GM12878 (cell line): Measurements from ENCODE around the gene WDR72. TPM values are rescaled to one million over a fixed set of nuclear protein-coding genes. Genes with fewer than 3 reads are reported as not detected.

Experiments used
- ATAC-seq: fragments of 200-7000 bp; cut with Tn5 transposase; 3 replicates; pipeline ENCODE4 v1.9.1; 2020; ENCODE audit warnings: mild to moderate bottlenecking, moderate library complexity
- BruUV-seq: library from RNA; stranded (reverse); fragments of 400-500 nt; replicated peaks from 2 replicates; lab custom pipeline; 2021; lab: Mats Ljungman, UMichigan
- CTCF ChIA-PET: fragments of 300-600 bp; sonication (Branson Sonifier 250); formaldehyde crosslinking; extraction: SDS; loops from one replicate; lab custom pipeline; 2021; ENCODE audit warnings: inconsistent platforms; lab: Yijun Ruan, JAX
- POLR2A ChIA-PET: fragments of 350-600 bp; formaldehyde crosslinking; extraction: SDS; loops from one replicate; lab custom pipeline; 2021; ENCODE audit warnings: inconsistent platforms; lab: Charles Lee
- RAD21 ChIA-PET: fragments of 300-600 bp; sonication (Branson Sonifier 250); formaldehyde crosslinking; loops from one replicate; lab custom pipeline; 2023; ENCODE audit warnings: antibody characterized with exemption; ENCODE audit not compliant: unreplicated experiment; lab: Charles Lee
- SMC1A ChIA-PET: fragments of 300-600 bp; sonication (Branson Sonifier 250); formaldehyde crosslinking; loops from one replicate; lab custom pipeline; 2023; ENCODE audit not compliant: unreplicated experiment, uncharacterized antibody; lab: Charles Lee
- DNase-seq: peaks from one replicate; pipeline ENCODE4 v3.0.0-alpha.2; 2011; ENCODE audit warnings: low read depth, low spot score
- FAIRE-seq: peaks from 3 replicates; lab custom pipeline; 2011; peaks lifted over from hg19 to GRCh38; lab: Jason Lieb, UNC
- H2AFZ ChIP-seq: 2 replicates; pipeline ENCODE4 v1.6.0; 2011; ENCODE audit warnings: low read depth, low read length, control low read depth; ENCODE audit not compliant: control insufficient read depth
- H3K27ac ChIP-seq: 2 replicates; pipeline ENCODE4 v1.5.1; 2011; ENCODE audit warnings: control low read depth; ENCODE audit not compliant: control insufficient read depth, insufficient read depth
- H3K27me3 ChIP-seq, 2 experiments: replicated peaks in 1 of 2; 2 replicates each; pipeline versions ENCODE4 v1.6.0 to v1.6.1; 2011; ENCODE audit warnings: low read length in 1 of 2; ENCODE audit not compliant: control insufficient read depth in 2 of 2, insufficient read depth in 2 of 2
- H3K36me3 ChIP-seq, 2 experiments: 2 replicates each; pipeline ENCODE4 v1.5.1; 2011; ENCODE audit warnings: low read length in 1 of 2; ENCODE audit not compliant: control insufficient read depth in 2 of 2, insufficient read depth in 2 of 2
- H3K4me1 ChIP-seq: 2 replicates; pipeline ENCODE4 v1.6.1; 2011; ENCODE audit warnings: mild to moderate bottlenecking, low read length, moderate library complexity, mixed read lengths; ENCODE audit not compliant: control insufficient read depth, insufficient read depth
- H3K4me2 ChIP-seq: 2 replicates; pipeline ENCODE4 v1.6.0; 2011; ENCODE audit warnings: control low read depth; ENCODE audit not compliant: control insufficient read depth, insufficient read depth
- H3K4me3 ChIP-seq: fragments of 200-600 bp; sonication (generic); 2 replicates; pipeline ENCODE4 v1.5.1; 2016
- H3K79me2 ChIP-seq: 2 replicates; pipeline ENCODE4 v1.6.0; 2011; ENCODE audit warnings: low read length; ENCODE audit not compliant: control insufficient read depth, insufficient read depth
- H3K9ac ChIP-seq: 2 replicates; pipeline ENCODE4 v1.8.0; 2011; ENCODE audit warnings: low read length, control low read depth, mixed read lengths; ENCODE audit not compliant: control insufficient read depth, insufficient read depth
- H3K9me3 ChIP-seq: replicated peaks from 3 replicates; pipeline ENCODE4 v1.5.1; 2011; ENCODE audit warnings: mild to moderate bottlenecking, low read length; ENCODE audit not compliant: control insufficient read depth, insufficient read depth
- H4K20me1 ChIP-seq: 2 replicates; pipeline ENCODE4 v1.6.0; 2011; ENCODE audit not compliant: control insufficient read depth, insufficient read depth
- CBX3 ChIP-seq: fragments of 200-600 bp; sonication (generic); IDR thresholded peaks from 2 replicates; pipeline ENCODE4 v1.6.1; 2016; ENCODE audit warnings: low read depth, borderline replicate concordance
- E4F1 ChIP-seq: fragments of 450-650 bp; IDR thresholded peaks from 2 replicates; pipeline ENCODE4 v1.6.1; 2018; ENCODE audit warnings: borderline replicate concordance, mild to moderate bottlenecking; ENCODE audit not compliant: partially characterized antibody
- EED ChIP-seq: sonication (generic); IDR thresholded peaks from 2 replicates; pipeline ENCODE4 v1.6.1; 2016; ENCODE audit warnings: antibody characterized with exemption, low read depth
- FOS ChIP-seq: IDR thresholded peaks from 3 replicates; pipeline ENCODE4 v1.6.1; 2011; ENCODE audit warnings: borderline replicate concordance; ENCODE audit not compliant: insufficient read length; ENCODE audit errors: extremely low read depth
- HDAC2 ChIP-seq: fragments of 200-600 bp; sonication (generic); IDR thresholded peaks from 2 replicates; pipeline ENCODE4 v1.6.1; 2017
- MTA3 ChIP-seq: IDR thresholded peaks from 2 replicates; pipeline ENCODE4 v1.6.1; 2012; ENCODE audit warnings: low read length, inconsistent platforms, borderline replicate concordance
- NR2F1 ChIP-seq: fragments of 450-650 bp; conservative IDR thresholded peaks from 2 replicates; pipeline ENCODE4 v1.6.1; 2017; ENCODE audit warnings: mild to moderate bottlenecking
- SMAD5 ChIP-seq: IDR thresholded peaks from 2 replicates; pipeline ENCODE4 v1.6.1; 2016; ENCODE audit warnings: antibody characterized with exemption, low read depth
- SPI1 ChIP-seq: IDR thresholded peaks from 2 replicates; pipeline ENCODE4 v1.6.1; 2011; ENCODE audit warnings: low read depth, mild to moderate bottlenecking, low read length, moderate library complexity, borderline replicate concordance; ENCODE audit not compliant: insufficient read depth
- STAT3 ChIP-seq: IDR thresholded peaks from 2 replicates; pipeline ENCODE4 v1.6.1; 2011; ENCODE audit warnings: low read depth, low read length, improper control_type of control experiment
- TCF3 ChIP-seq: IDR thresholded peaks from 2 replicates; pipeline ENCODE4 v1.6.1; 2012; ENCODE audit warnings: low read depth, mild to moderate bottlenecking, low read length, borderline replicate concordance; ENCODE audit not compliant: insufficient read depth
- TCF7 ChIP-seq: IDR thresholded peaks from 2 replicates; pipeline ENCODE4 v1.6.1; 2014; ENCODE audit warnings: antibody characterized with exemption, borderline replicate concordance
- WRNIP1 ChIP-seq: IDR thresholded peaks from 2 replicates; pipeline ENCODE4 v1.6.1; 2011; ENCODE audit warnings: low read depth, low read length, improper control_type of control experiment, borderline replicate concordance
- YY1 ChIP-seq: IDR thresholded peaks from 2 replicates; pipeline ENCODE4 v1.6.1; 2011; ENCODE audit warnings: low read depth, mild to moderate bottlenecking, low read length
- ZNF384 ChIP-seq: IDR thresholded peaks from 2 replicates; pipeline ENCODE4 v1.6.1; 2012; ENCODE audit warnings: low read depth, mild to moderate bottlenecking, low read length, improper control_type of control experiment, borderline replicate concordance
- ZNF592 ChIP-seq: fragments of 450-650 bp; IDR thresholded peaks from 2 replicates; pipeline ENCODE4 v1.6.1; 2017; ENCODE audit warnings: mild to moderate bottlenecking, moderate library complexity
- in situ Hi-C: fragments of 300-500 bp; cut with MboI; formaldehyde crosslinking; loops from 9 replicates; pipeline ENCODE4 v1.14.3; 2018; ENCODE audit warnings: mixed read lengths
- intact Hi-C: fragments of 100-400 bp; cut with micrococcal nuclease; formaldehyde crosslinking; loops from one replicate; pipeline ENCODE4 v1.14.2; 2022; ENCODE audit not compliant: unreplicated experiment
- polyA plus RNA-seq, 11 experiments: library from polyadenylated mRNA; depleted of rRNA in 4 of 11; unstranded in 6 of 11; stranded (reverse) in 5 of 11; fragments of >200 nt; fragmentation: Nextera tagmentation in 4 of 11; fragmentation: Illumina TruSeq in 1 of 11; extraction: Ambion mirVana in 4 of 11; extraction: Trizol in 1 of 11; gene quantifications; 1 replicate in 1 of 11; 2 replicates in 10 of 11; pipeline versions ENCODE4 v1.2.1 to v1.2.3, GENCODE V29; 2011 to 2016; ENCODE audit warnings: inconsistent platforms in 2 of 11, missing spikeins in 2 of 11, low read depth in 1 of 11
- total RNA-seq, 4 experiments: library from RNA; depleted of rRNA in 3 of 4; stranded (reverse); fragments of >200 nt in 3 of 4; fragmentation: Illumina TruSeq in 1 of 4; extraction: Trizol in 1 of 4; gene quantifications; 2 replicates each; pipeline versions ENCODE4 v1.2.1 to v1.2.3, GENCODE V29; 2013 to 2021
- TF ChIP-seq, protein P1 (sequence below): fragments of 450-650 bp; IDR thresholded peaks from 2 replicates; pipeline ENCODE4 v1.6.1; 2017; ENCODE audit warnings: mild to moderate bottlenecking, low read depth, inconsistent platforms; ENCODE audit not compliant: poor library complexity, severe bottlenecking

The WDR72 gene
- total and polyA plus RNA-seq, 10 of the 15 experiments (the other 5 are each of a cell fraction or from before 2014, with no cell fraction given), result 0.03 TPM; not detected in 9

GRCh38 chr15:53576841-53577240 is 182.6 kb downstream of the WDR72 start (continued):
- TF ChIP-seq TCF3 (no peak), TCF7 (no peak), MTA3 (no peak), FOS (no peak), ZNF384 (no peak)

- no peak for FAIRE-seq
- H3K4me2 ChIP-seq, result no peak overlapping the region
- in situ Hi-C loops (no loop called here), intact Hi-C loops (no loop called here)
- H3K4me1 ChIP-seq, result no peaks in the 10 kb centered on the region
- ChIA-PET POLR2A (no interaction called here), SMC1A (no interaction called here), RAD21 (no interaction called here), CTCF (no interaction called here)
- no peak for ATAC-seq
- H3K79me2 ChIP-seq, result no peaks in the 10 kb centered on the region
- H3K4me3 ChIP-seq, result no peak overlapping the region
- H2AFZ ChIP-seq, result no peak overlapping the region
- H3K9me3 ChIP-seq, result no peaks in the 10 kb centered on the region
- DNase-seq, result no peak
- H3K9ac ChIP-seq, result no peak overlapping the region
- no TSS peak for BruUV-seq
- no peaks in the 10 kb centered on the region; a peak in 1 of 4 replicates for H3K27me3 ChIP-seq
- H3K36me3 ChIP-seq, result no peaks in the 10 kb centered on the region
- H3K27ac ChIP-seq, result no peak overlapping the region
- H4K20me1 ChIP-seq, result no peaks in the 10 kb centered on the region
- no peak for TF ChIP-seq YY1
- TF ChIP-seq, protein P1, sequence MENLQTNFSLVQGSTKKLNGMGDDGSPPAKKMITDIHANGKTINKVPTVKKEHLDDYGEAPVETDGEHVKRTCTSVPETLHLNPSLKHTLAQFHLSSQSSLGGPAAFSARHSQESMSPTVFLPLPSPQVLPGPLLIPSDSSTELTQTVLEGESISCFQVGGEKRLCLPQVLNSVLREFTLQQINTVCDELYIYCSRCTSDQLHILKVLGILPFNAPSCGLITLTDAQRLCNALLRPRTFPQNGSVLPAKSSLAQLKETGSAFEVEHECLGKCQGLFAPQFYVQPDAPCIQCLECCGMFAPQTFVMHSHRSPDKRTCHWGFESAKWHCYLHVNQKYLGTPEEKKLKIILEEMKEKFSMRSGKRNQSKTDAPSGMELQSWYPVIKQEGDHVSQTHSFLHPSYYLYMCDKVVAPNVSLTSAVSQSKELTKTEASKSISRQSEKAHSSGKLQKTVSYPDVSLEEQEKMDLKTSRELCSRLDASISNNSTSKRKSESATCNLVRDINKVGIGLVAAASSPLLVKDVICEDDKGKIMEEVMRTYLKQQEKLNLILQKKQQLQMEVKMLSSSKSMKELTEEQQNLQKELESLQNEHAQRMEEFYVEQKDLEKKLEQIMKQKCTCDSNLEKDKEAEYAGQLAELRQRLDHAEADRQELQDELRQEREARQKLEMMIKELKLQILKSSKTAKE, result no peak
- TF ChIP-seq SPI1, result no peak
- no peak for TF ChIP-seq NR2F1
- no peak for TF ChIP-seq STAT3
- no peak for TF ChIP-seq E4F1
- no peak for TF ChIP-seq EED
- TF ChIP-seq CBX3, result no peak
- TF ChIP-seq ZNF592, result no peak
- no peak for TF ChIP-seq HDAC2
- TF ChIP-seq SMAD5, result no peak
- no peak for TF ChIP-seq WRNIP1
Observed at GRCh38 chr15:53573091-53573490, 186.4 kb downstream of the WDR72 start.
